NCI-H146 treated with DMSO at 0.1 percent for 48 hours (cell line): ENCODE results near the gene PASK.
"Not testable (repeated sequence)": the region's sequence is repeated elsewhere in the genome, so short reads cannot be mapped to it uniquely, and the experiment has no call there.

Experiments used
- DNase-seq: peaks from one replicate; lab custom pipeline; 2025; ENCODE audit not compliant: unreplicated experiment; lab: John Stamatoyannopoulos, UW

PASK gene

DNA sequence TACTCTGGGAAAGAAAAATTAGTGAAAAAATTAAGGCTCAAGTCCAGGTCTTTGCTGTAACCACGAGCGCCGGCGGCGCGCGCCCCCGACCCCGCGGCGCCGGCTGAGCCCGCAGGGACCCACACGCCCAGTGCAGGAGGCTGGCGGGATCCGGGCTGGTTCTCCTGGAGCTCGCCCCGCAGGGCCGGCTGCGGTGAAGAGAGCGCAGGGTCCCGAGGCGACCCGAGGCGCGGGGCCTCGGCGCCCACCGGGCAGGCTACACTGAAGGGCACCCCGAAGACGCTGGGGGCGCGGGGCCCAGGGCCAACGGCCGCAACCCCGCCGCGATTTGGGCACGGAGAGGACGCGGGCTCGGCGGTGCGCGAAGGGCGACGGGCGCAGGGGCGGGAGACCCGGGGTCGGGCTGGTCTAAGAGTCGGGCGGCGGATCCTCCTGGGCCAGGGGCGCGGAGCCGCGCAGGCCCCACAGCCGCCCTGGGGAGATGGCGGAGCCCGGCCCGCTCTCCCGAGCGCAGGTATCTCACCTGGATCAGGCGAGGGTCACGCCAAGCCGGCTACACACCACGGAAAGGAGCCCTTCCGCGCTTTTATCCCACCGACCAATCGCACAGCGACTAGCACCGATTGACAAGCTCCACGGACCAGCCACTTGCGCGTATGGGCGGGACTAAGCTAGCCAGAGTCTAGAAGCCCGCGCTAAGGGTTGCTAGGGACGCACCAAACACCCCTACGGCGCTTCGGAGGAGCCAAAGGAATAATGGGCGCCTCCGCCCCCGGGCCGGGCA lies at the start of gene PASK:
PASK (minus strand) TSS at position 582 of the 784 bp plus-strand sequence. CDS start 6,440 bp downstream, outside the sequence.
- DNase-seq, result peak; percentile 84

DNA sequence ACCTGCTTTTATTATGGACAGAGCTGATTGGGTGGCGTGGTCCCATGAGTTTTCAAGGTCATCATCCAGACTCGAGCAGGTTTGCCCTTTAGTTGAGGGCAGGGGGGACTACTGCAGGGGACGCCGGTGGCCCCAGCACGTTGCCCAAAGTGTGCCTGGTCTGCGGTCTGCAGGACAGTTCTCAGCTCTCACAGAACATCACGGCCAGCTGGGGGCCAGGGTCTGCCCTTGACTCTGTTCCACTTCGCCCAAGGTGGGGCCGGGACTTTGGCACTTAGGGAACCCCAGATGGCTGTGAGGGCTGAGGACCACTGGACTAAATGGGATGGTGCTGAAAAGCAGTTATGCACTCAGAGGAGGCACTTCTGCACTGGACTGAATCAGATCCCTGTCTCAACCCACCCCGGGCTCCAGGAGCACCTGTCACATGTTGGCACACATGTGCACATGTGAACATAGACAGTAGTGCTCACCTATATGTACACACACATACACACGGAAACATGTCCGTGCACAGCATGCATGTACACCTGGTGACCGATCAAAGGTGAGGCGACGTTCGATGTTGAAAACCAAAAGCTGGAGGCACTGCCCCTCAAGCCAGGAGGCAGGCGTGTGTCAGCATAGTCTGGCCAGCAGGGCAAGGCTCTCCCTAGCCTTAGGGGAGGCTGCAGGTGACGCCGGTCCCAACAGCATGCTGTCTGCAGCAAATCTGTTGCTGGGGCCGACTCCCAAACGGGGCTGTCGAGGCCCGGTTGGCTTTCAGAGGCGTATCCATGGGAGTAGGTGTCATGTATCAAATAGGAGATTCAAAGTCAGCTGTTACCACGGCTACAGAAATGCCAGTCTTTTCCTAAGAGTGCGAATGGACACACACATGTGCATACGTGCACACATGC lies 49.4 kb upstream of the PASK start:
- DNase-seq, result no peak

DNA sequence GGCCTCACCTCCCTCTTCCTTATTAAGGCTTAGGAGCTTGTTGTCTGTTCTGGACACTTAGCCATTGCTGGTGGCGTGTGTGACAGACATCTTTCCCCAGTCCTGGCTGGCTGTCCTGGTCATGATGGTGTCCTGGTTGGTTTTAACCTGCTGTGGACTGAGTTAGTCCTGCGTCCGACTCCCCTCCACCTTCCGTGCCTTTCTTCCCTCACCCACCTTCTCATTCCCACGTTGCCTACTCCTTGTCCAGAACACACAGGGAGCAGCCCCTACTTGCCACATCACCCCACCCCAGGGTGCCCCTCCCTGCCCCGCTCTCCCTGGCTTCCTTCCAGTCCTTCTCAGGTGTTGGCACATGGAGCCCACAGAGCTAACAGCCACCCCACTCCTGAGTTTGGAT lies 48.7 kb upstream of the PASK start:
- no peak for DNase-seq

DNA sequence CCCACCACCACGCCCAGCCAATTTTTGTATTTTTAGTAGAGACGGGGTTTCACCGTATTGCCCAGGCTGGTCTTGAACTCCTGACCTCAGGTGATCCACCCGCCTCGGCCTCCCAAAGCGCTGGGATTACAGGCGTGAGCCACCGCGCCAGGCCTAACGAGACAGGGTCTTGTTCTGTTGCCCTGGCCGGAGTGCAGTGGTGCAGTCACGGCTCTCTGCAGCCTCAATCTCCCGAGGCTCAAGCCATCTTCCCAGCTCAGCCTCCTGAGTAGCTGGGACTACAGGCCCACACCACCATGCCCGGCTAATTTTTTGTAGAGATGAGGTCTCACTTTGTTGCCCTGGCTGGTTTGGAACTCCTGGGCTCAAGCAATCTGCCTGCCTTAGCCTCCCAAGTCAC lies 48.0 kb upstream of the PASK start:
- not testable (repeated sequence) for DNase-seq

DNA sequence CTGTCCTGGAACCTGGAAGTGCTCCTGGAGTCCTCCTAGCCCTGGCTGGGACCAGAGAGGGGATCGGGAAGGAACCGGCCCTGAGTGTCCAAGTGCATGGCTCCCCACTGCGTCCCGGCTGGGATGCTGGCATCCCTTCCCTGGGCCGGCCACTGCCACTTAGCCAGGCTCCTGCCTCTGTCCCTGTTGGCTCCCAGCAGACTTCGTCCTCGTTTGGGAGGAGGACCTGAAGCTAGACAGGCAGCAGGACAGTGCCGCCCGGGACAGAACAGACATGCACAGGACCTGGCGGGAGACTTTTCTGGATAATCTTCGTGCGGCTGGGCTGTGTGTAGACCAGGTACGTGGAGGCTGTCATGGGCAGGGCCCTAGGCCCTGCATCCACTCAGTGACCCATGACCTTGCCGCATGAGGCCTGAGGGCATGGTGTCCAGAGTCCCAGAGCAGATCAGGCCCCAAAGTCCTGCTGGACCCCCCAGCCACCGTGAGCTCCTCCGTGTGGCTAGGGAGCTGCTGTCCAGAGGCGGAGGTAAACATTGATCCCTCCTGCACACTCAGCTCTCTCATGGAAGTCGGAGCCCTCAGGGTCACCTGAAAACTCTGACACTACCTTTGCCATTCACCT lies 46.3 kb upstream of the PASK start:
- no peak for DNase-seq

DNA sequence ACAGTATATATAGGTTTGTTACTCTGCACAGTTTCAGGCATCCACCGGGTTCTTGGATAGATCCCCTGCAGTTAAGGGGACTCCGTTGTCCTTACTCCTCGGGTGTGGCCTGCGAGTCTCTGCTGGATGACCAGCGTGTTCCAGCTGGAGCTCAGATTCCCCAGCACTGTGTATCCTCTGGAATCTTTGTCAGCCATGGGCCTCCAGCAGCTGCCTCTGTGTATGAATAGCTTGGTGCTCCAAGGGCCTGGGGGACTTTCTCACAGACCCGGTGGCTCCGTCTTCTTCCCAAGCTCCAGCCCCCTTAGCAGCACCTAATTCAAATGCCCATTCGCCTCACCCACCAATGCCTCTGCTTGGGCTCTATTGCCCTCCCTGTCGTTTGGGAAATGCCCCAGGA lies 45.5 kb upstream of the PASK start:
- DNase-seq, result no peak

DNA sequence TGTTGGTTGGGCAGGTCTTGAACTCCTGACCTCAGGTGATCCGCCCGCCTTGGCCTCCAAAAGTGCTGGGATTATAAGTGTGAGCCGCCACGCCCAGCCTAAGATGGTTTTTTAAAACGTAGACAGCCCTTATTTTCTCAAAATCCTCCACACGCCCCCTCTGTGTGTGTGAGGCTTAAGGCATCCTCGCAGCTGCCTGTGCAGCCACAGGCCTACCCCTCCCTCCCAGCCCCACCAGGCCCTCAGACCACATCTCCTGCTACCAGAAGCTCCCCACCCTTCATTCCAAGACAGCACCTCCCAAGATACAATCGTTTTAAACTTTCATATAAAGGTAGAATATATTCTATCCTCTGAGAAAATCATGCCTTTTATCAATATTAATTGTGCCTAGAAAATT lies 44.0 kb upstream of the PASK start:
- DNase-seq, result no peak

DNA sequence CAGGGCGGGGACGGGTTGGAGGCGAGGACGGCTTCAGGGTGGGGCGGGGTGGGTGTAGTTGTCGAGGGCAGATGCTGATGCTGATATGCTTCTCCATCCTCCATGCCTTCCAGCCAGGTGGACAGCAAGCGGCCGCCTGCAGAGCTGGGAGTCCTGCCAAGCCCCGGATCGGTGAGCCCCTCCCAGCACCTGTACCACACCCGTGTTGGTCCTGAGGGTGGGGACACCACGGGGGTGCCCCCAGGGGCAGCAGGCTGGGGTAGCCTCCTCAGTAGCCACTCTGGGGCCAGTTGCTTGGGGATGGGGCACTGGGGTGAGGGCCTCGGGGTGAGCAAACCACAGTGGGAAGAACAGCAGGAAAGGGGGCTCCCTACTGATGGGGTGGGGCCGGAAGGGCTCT lies 41.8 kb upstream of the PASK start:
- DNase-seq, result peak; percentile 21

DNA sequence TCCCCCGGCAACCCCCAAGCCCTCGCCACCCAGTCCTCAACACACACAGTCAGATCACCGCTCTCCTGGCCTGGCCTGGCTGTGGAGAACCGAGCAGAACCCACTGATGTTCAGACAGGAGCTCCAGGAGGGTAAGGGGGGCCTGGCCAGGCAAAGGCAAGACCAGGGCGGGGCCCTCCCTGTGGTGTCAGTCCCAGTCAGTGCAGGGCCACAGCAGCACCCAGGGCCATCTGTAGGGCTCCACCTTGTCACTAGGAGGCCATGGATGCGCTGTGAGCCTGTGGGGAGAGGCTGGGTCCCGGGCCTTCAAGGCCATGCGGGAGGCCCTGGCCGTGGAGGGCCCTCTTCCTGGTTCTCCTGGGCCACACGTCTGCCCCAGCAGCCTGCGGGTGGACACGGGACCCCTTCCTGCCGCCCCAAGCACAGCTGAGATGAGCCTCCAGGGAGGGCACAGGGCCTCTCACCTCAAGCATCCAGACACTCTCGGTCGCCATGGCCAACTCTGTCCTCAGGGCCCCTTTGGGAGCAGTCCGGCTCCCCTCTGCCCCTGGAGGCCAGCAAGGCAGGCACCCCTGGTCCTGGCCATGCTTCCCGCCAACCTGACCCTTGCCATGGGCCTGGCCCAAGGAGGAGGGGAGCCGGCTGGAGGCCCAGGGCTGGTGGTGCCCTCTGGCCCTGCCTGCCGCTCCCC lies 41.2 kb upstream of the PASK start:
- no peak for DNase-seq

DNA sequence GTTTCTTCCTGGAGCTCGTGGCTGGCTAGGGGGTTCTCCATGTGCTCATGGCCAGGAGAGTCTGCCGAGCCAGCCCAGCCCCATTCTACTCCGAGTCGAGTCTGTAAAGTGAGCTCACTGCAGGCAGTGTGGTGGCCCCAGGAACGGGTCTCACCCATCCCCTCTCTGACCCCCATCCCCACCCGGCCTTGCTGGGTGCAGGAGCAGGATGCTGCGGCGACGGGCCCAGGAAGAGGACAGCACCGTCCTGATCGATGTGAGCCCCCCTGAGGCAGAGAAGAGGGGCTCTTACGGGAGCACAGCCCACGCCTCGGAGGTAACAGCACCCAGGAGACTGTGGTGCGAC lies 40.6 kb upstream of the PASK start:
- no peak for DNase-seq

DNA sequence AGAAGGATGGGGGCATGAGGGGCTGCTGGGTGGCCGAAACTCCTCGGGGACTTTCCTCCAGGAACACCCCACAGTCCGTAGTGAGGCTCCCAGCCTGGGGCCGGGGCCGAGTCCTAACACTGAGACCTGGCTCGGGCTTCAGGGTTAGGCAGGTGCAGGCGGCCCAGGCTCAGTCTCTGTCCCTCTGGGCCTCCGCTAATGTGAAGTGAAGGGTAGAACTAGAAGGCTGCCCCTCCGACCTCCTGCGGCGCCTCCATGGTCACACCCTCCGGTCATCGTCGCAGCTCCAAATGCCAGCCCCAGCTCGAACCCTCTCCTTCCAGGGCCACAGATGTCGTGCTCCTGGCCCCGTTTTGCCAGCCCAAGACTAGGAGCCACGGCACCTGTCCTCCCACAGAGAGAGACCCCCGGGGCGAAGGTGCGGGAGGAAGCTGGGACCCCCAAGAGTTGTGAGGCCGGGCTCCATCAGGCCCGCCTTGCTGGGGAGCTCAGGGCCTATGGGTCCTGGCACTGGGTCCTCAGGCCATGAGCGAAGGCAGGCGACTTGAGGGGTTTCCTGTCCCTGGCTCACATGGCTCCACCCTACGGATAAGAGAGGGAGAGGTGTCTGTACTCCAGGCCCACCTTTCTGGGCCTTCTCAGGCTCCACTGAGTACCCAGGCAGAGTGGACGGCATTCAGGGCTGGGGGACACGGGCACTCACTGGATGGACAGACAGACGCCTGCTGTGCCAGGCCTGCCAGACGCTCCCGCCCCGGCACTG lies 40.0 kb upstream of the PASK start:
- no peak for DNase-seq

DNA sequence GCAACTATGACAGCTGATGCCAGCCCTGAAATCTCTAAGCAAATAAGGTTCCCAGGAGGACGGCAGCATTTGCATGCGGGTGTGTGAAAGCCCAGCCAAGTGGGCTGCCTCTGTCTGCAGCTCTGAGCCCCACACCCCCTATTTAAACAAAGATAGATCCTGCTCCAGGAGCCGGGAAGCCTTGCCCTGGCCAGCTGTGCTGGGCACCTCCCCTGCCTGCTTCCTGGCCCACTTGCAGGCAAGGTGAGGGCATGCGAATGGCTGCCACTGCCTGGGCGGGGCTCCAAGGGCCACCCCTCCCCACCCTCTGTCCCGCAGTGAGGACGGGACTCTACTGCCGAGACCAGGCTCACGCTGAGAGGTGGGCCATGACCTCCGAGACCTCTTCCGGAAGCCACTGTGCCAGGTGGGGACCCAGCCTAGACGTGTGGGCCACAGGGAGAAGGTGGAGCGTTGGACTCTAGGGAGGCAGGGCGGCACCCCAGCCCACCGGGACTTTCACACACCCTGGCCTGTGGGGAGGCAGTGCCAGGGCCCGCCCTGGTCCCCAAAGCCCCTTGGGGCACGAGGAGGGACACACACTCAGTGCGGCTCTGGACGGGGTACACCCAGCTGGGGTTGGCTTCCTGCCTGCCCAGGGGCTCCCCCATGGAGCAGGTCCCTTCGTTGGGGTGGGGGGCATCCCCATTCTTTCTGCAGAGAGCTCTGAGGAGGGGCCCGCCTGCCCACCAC lies 39.3 kb upstream of the PASK start, which contains the start of gene ANO7:
ANO7 (plus strand) TSS at position 317 of the 732 bp plus-strand sequence. CDS start 1,387 bp downstream, outside the sequence.
- no peak for DNase-seq

DNA sequence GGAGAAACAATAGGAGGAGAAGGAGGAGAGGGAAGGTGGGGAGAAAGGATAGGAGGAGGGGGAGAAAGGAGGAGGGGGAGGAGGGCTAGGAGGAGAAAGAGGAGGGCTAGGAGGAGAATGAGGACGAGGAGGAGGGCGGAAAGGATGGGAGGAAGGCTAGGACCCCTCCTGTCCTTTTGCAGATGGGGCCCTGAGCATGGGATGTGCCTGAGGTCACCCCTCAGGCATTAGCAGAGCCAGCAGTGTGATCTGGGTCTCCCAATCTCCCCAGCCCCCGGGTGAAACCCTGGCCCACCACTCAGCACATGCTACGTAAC lies 38.6 kb upstream of the PASK start:
- no peak for DNase-seq

DNA sequence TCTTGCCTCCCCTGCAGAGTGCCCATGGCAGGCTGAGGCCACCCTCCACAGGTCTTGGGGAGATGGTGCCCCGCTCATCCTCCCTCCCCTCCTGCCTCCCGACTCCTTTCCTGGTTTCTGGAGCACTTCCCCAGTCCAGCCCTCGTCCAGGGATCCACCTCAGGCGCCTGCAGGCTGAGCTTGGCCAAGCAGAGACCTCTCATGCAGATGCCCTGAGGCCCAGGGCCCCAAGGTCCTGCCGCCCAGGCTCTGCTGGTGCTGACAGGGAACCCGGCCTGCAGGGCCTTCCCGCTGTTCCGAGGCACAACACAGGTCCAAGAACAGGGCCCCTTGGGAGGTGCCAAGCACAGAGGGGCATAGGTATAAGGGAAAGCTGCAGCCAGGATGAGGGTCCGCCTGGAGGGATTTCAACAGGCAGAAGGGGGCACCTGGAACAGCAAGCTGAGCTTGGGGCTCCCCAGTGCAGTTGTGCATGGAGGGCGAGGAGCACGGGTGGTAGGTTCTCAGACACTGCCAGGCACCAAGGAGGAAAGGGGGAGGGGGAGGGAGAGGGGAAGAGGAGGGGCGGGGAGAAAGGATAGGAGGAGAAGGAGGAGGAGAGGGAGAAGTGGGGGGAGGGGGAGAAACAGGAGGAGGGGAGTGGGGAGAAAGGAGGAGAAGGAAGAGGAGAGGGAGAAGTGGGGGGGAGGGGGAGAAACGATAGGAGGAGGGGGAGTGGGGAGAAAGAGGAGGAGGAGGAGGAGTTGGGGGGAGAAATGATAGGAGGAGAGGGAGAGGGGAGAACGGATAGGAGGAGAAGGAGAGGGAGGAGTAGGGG lies 38.0 kb upstream of the PASK start:
- no peak for DNase-seq

DNA sequence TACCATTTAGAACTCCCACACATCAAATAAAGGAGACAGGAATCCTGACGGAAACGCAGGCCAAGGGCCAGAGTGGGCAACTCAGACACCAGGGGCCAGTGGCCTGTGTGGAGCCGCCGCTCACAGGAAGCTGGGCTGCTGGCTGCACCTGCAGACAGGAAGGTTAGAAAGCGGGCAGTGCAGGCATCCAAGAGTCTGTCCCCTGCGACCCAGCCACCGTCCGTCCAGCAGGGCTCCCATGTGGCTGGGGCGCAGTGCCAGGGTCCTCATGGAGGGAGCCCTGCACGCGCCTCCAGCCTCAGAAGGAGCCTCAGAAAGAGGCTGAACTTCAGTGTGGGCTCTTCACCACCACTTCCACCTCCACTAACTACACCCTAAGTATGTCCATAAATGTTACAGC lies 36.7 kb upstream of the PASK start:
- DNase-seq, result no peak

DNA sequence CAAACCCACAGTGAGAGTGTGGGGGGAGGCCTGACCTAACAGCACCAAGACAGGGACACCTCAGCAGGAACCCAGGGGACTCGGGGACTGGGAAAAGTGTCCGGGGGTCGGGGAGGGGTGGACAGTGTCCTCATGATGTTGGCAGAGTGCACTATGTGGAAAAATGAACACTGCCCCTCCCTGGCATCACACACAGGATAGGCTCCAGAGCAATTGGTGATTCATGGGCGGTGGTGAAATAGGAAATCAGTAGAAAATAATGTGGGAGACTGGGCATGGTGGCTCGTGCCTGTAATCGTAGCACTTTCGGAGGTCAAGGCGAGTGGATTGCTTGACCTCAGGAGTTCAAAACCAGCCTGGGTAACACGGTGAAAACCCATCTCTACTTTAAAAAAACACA lies 35.6 kb upstream of the PASK start:
- no peak for DNase-seq

DNA sequence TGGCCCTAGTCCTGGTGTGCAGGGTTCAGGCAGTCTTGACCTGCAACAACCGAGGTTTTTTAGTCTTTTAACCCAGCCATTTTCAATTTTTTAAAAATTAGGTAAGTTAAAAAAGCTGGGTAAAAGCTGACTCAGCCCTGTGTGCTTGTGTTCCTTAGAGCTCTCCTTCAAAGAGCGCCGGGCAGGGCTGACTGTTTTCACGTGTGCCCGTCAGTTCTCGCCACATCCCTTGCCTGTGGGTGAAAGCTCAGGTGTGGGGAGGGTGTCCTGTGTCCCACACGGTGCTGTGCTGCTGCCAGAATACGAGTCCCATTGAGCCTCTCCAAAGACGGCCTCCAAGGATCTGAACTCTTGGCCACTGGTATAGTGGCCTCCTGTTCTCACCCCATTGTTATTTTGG lies 33.9 kb upstream of the PASK start:
- DNase-seq, result no peak

DNA sequence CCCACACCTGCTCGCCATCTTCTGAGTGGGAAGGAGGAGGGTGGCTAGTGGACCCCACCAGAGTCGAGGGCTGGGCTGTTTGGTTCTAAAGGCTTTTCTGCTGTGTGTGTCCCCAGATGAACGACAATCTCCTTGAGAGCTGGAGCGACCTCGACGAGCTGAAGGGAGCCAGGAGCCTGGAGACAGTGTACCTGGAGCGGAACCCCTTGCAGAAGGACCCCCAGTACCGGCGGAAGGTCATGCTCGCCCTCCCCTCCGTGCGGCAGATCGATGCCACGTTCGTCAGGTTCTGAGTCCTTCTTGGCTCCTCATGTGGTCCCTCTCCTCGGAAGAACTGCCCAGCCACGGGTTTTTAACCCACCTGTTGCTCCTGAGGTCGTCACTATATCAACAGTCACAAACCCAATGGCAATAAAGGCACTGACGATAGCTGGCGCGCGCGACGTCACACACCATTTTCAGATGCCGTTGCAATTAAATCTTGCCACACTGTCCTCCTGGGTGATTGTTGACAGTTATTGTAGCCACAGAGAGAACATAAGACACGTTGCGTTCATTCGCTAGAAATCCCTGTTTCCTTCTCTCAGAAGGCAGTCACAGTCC lies 33.4 kb upstream of the PASK start:
- DNase-seq, result no peak

DNA sequence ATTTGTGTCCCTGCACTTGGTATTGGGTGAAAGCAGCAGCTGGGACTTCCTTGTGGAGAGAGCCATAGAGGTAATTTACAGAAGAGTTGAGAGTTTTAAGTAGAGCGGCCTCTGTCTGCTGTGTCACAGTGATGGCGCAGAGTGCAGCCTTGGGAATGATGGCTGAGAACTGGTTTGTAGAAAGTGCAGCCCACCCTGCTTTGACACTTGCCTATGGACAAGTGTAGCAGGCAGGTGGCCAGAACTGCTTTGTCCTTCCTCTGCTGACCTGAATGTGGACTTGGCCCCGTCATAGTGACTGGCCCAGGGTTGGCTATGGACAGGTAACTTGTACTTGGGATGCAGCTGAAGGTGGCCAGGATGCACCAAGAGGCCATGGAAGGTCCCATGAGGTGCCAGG lies 32.9 kb upstream of the PASK start:
- no peak for DNase-seq
